ENCODE measurements around the gene PLCB1.

GRCh38 chr20:8764344-8764962, 632.4 kb downstream of the PLCB1 start:
- TF ChIP-seq, protein P1, sequence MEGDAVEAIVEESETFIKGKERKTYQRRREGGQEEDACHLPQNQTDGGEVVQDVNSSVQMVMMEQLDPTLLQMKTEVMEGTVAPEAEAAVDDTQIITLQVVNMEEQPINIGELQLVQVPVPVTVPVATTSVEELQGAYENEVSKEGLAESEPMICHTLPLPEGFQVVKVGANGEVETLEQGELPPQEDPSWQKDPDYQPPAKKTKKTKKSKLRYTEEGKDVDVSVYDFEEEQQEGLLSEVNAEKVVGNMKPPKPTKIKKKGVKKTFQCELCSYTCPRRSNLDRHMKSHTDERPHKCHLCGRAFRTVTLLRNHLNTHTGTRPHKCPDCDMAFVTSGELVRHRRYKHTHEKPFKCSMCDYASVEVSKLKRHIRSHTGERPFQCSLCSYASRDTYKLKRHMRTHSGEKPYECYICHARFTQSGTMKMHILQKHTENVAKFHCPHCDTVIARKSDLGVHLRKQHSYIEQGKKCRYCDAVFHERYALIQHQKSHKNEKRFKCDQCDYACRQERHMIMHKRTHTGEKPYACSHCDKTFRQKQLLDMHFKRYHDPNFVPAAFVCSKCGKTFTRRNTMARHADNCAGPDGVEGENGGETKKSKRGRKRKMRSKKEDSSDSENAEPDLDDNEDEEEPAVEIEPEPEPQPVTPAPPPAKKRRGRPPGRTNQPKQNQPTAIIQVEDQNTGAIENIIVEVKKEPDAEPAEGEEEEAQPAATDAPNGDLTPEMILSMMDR (IDR thresholded peaks at IDR 0.05) = no peak
- TF ChIP-seq POLR2A (IDR thresholded peaks at IDR 0.05) = no peak

Measured in Peyer's patch (tissue), 4 donors.